K562 (cell line): ENCODE results near the gene SLC27A4. TPM values are rescaled to one million over a fixed set of nuclear protein-coding genes. Genes with fewer than 3 reads are reported as not detected.

Source experiments
- ATAC-seq: fragments of 200-7000 bp; cut with Tn5 transposase; 3 replicates; pipeline ENCODE4 v1.9.1; 2020; ENCODE audit warnings: moderate library complexity
- BruUV-seq: library from RNA; stranded (reverse); fragments of 400-500 nt; replicated peaks from 2 replicates; lab custom pipeline; 2021; lab: Mats Ljungman, UMichigan
- CTCF ChIA-PET: fragments of 300-600 bp; formaldehyde crosslinking; extraction: SDS; loops from one replicate; lab custom pipeline; 2021; ENCODE audit warnings: low intra/inter-chr PET ratio; lab: Yijun Ruan, JAX
- POLR2A ChIA-PET: fragments of 300-600, 350-650 bp; sonication (Branson Sonifier 250); formaldehyde crosslinking; extraction: SDS; loops from one replicate; lab custom pipeline; 2021; ENCODE audit warnings: antibody characterized with exemption, inconsistent platforms; lab: Yijun Ruan, JAX
- DNase-seq, 4 experiments: peaks; one replicate each; pipeline versions ENCODE4 v3.0.0 to v3.0.0-alpha.2; 2011 to 2018; ENCODE audit warnings: low spot score in 3 of 4, mixed read lengths in 3 of 4; ENCODE audit errors: extremely low read depth in 1 of 4
- FAIRE-seq: peaks from 2 replicates; lab custom pipeline; 2011; peaks lifted over from hg19 to GRCh38; lab: Jason Lieb, UNC
- H2AFZ ChIP-seq: 2 replicates; pipeline ENCODE4 v1.6.0; 2011; ENCODE audit warnings: low read depth, low read length, control low read depth, inconsistent platforms
- H3K27ac ChIP-seq: fragments of 200-600 bp; 3 replicates; pipeline ENCODE4 v1.8.0; 2011; ENCODE audit warnings: low read depth, mild to moderate bottlenecking, control low read depth, inconsistent platforms, low read length, moderate library complexity, mixed read lengths; ENCODE audit errors: extremely low read depth
- H3K27me3 ChIP-seq, 2 experiments: fragments of 300-600 bp in 1 of 2; 2 replicates in 1 of 2; 3 replicates in 1 of 2; pipeline versions ENCODE4 v1.6.0 to v1.8.0; 2011; ENCODE audit warnings: inconsistent platforms in 2 of 2, low read length in 2 of 2, mild to moderate bottlenecking in 1 of 2, mixed read lengths in 1 of 2, moderate library complexity in 1 of 2; ENCODE audit not compliant: control insufficient read depth in 2 of 2, insufficient read depth in 2 of 2
- H3K36me3 ChIP-seq: fragments of 300-600 bp; 3 replicates; pipeline ENCODE4 v1.8.0; 2011; ENCODE audit warnings: mild to moderate bottlenecking, low read length, inconsistent platforms; ENCODE audit not compliant: control insufficient read depth, insufficient read depth
- H3K4me1 ChIP-seq, 2 experiments: fragments of 200-600 bp in 1 of 2; replicated peaks in 1 of 2; 2 replicates in 1 of 2; 3 replicates in 1 of 2; pipeline versions ENCODE4 v1.5.1 to v1.8.0; 2011; ENCODE audit warnings: inconsistent platforms in 2 of 2, low read length in 2 of 2, mild to moderate bottlenecking in 1 of 2, mixed read lengths in 1 of 2, moderate library complexity in 1 of 2; ENCODE audit not compliant: control insufficient read depth in 2 of 2, insufficient read depth in 2 of 2
- H3K4me2 ChIP-seq: 2 replicates; pipeline ENCODE4 v1.6.1; 2011; ENCODE audit warnings: low read length, control low read depth, inconsistent platforms, mixed read lengths; ENCODE audit not compliant: insufficient read depth
- H3K4me3 ChIP-seq: fragments of 200-600 bp; sonication (generic), shearing (Covaris generic); 2 replicates; pipeline ENCODE4 v1.5.1; 2016; ENCODE audit warnings: control low read depth, inconsistent platforms
- H3K79me2 ChIP-seq: fragments of 200-600 bp; 3 replicates; pipeline ENCODE4 v1.8.0; 2011; ENCODE audit warnings: low read length, inconsistent platforms; ENCODE audit not compliant: control insufficient read depth, insufficient read depth
- H3K9ac ChIP-seq, 2 experiments: 2 replicates each; pipeline versions ENCODE4 v1.6.0 to v1.6.1; 2011; ENCODE audit warnings: low read depth in 2 of 2, low read length in 2 of 2, control low read depth in 1 of 2, inconsistent platforms in 1 of 2, mild to moderate bottlenecking in 1 of 2, mixed read lengths in 1 of 2; ENCODE audit not compliant: insufficient read depth in 1 of 2
- H3K9me1 ChIP-seq: one replicate; pipeline ENCODE4 v1.6.0; 2011; ENCODE audit warnings: inconsistent platforms, mild to moderate bottlenecking, low read length, moderate library complexity; ENCODE audit not compliant: control insufficient read depth, insufficient read depth
- H3K9me3 ChIP-seq: replicated peaks from 2 replicates; pipeline ENCODE4 v1.5.1; 2011; ENCODE audit warnings: low read depth, low read length, inconsistent platforms; ENCODE audit not compliant: control insufficient read depth, insufficient read depth
- H4K20me1 ChIP-seq: replicated peaks from 2 replicates; pipeline ENCODE4 v1.6.1; 2011; ENCODE audit warnings: low read length, inconsistent platforms, mixed read lengths; ENCODE audit not compliant: control insufficient read depth, insufficient read depth
- CREM ChIP-seq: IDR thresholded peaks from 2 replicates; pipeline ENCODE4 v1.6.1; 2014; ENCODE audit warnings: antibody characterized with exemption, low read depth
- DDX20 ChIP-seq: fragments of 450-650 bp; IDR thresholded peaks from 2 replicates; pipeline ENCODE4 v1.6.1; 2016; ENCODE audit warnings: missing genetic modification characterization, low read depth, mild to moderate bottlenecking, missing compliant biosample characterization, moderate library complexity
- DNMT1 ChIP-seq: fragments of 450-650 bp; IDR thresholded peaks from 2 replicates; pipeline ENCODE4 v1.6.1; 2016; ENCODE audit warnings: antibody characterized with exemption, mild to moderate bottlenecking
- ERF ChIP-seq: fragments of 450-650 bp; formaldehyde crosslinking; IDR thresholded peaks from 2 replicates; pipeline ENCODE4 v1.4.0; 2020; ENCODE audit warnings: mild to moderate bottlenecking, mixed read lengths
- PHF8 ChIP-seq: fragments of 200-600 bp; sonication (generic); IDR thresholded peaks from 2 replicates; pipeline ENCODE4 v1.6.1; 2012; ENCODE audit warnings: mixed run types, mild to moderate bottlenecking, inconsistent platforms, low read length, moderate library complexity, borderline replicate concordance
- POU5F1 ChIP-seq: fragments of 150-350 bp; IDR thresholded peaks from 2 replicates; pipeline ENCODE4 v1.6.1; 2014; ENCODE audit warnings: borderline replicate concordance, low read length, low read depth, mild to moderate bottlenecking; ENCODE audit not compliant: partially characterized antibody
- RBM15 ChIP-seq: fragments of 200-400 bp; formaldehyde crosslinking; IDR thresholded peaks from 2 replicates; pipeline ENCODE4 v1.6.1; 2018; ENCODE audit warnings: mild to moderate bottlenecking, low read length, moderate library complexity; ENCODE audit not compliant: insufficient read depth
- RCOR1 ChIP-seq, 2 experiments: IDR thresholded peaks; 2 replicates each; pipeline ENCODE4 v1.6.1; 2012; ENCODE audit warnings: low read depth in 2 of 2, low read length in 2 of 2, borderline replicate concordance in 1 of 2, improper control_type of control experiment in 1 of 2
- RHOXF2B ChIP-seq: fragments of 250-450 bp; sonication (Bioruptor Pico); conservative IDR thresholded peaks from 2 replicates; pipeline ENCODE4 v1.5.1; 2021
- SNRNP70 ChIP-seq: fragments of 200-400 bp; formaldehyde crosslinking; optimal IDR thresholded peaks from 2 replicates; pipeline ENCODE3; 2017; ENCODE audit warnings: low read depth, low read length
- ZC3H11A ChIP-seq: IDR thresholded peaks from 2 replicates; pipeline ENCODE4 v1.6.1; 2012; ENCODE audit warnings: low read depth, low read length, improper control_type of control experiment
- ZNF695 ChIP-seq: fragments of 450-650 bp; formaldehyde crosslinking; IDR thresholded peaks from 2 replicates; pipeline ENCODE4 v1.4.0; 2020; ENCODE audit warnings: mild to moderate bottlenecking, moderate library complexity
- WGBS: fragments of 100-300 bp; shearing (Covaris generic); methylation state at CpG from one replicate; pipeline ENCODE4 v1.1.6; 2016; ENCODE audit warnings: low coverage, mixed read lengths; ENCODE audit not compliant: insufficient coverage; ENCODE audit errors: missing lambda C conversion rate; 5-methylcytosine and 5-hydroxymethylcytosine counted together
- in situ Hi-C: fragments of 300-500 bp; cut with MboI; formaldehyde crosslinking; loops from 4 replicates; pipeline ENCODE4 v1.15.0; 2018; ENCODE audit warnings: inconsistent platforms, mixed read lengths
- intact Hi-C: fragments of 100-400 bp; cut with micrococcal nuclease; formaldehyde crosslinking; loops from 2 replicates; pipeline ENCODE4 v1.14.2; 2022
- polyA plus RNA-seq, 8 experiments: library from polyadenylated mRNA; depleted of rRNA in 4 of 8; stranded (reverse) in 5 of 8; unstranded in 3 of 8; fragments of >200 nt; fragmentation: Nextera tagmentation in 2 of 8; fragmentation: Illumina TruSeq in 1 of 8; extraction: Ambion mirVana in 2 of 8; extraction: Trizol in 1 of 8; gene quantifications; 2 replicates each; pipeline versions ENCODE4 v1.2.1 to v1.2.3, GENCODE V29; 2011 to 2014; ENCODE audit warnings: inconsistent platforms in 1 of 8, missing spikeins in 1 of 8
- total RNA-seq, 7 experiments: library from RNA; depleted of rRNA in 6 of 7; stranded (reverse); fragments of >200 nt in 6 of 7; fragmentation: Illumina TruSeq in 2 of 7; extraction: Trizol in 2 of 7; gene quantifications; 2 replicates each; pipeline versions ENCODE4 v1.2.1 to v1.2.3, GENCODE V29; 2011 to 2021; ENCODE audit warnings: low replicate concordance in 1 of 7
- TF ChIP-seq, protein P1 (sequence below): sonication (generic); formaldehyde crosslinking; IDR thresholded peaks from 2 replicates; pipeline ENCODE4 v1.8.1; 2023; ENCODE audit warnings: mild to moderate bottlenecking, missing genetic modification reagents
- TF ChIP-seq, protein P2 (sequence below): fragments of 150-350 bp; conservative IDR thresholded peaks from 2 replicates; pipeline ENCODE4 v1.6.1; 2014; ENCODE audit warnings: low read length

Gene SLC27A4
- total and polyA plus RNA-seq, 9 of the 15 experiments (the other 6 are each of a cell fraction or from before 2014, with no cell fraction given) = 0.25 to 35.7 (median 14.0) TPM

DNA sequence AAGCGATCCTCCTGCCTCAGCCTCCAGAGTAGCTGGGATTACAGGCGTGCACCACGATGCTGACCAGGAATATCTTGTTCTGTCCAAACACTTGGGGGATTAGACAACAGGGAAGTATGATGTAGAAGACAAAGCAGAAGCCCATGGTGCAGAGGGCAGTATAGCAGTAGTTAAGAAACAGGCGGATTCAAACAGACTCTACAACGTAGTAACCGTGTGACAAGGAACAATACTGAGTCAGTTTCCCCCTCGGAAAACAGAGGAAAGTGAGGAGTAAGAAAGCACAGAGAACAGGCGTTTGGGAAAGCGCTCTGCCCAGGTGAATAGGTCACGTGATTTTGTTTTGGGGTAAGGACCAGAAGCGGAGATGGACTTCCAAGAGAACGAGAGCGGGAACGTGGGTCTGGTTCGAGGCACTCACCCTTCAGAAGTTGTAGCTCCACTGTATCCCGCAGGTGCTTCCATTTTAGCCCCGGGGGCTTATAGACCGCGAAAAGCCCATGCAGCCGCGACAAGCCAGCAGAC is 18.4 kb upstream of the SLC27A4 start (continued):
- TF ChIP-seq PHF8 (no peak), RHOXF2B (CRISPR knock-in tag) (0 out of 2 replicates have a peak, but pooled peaks have one; percentile 51), DNMT1 (no peak), ZNF695 (CRISPR knock-in tag) (0 out of 2 replicates have a peak, but pooled peaks have one; percentile 73)

DNA sequence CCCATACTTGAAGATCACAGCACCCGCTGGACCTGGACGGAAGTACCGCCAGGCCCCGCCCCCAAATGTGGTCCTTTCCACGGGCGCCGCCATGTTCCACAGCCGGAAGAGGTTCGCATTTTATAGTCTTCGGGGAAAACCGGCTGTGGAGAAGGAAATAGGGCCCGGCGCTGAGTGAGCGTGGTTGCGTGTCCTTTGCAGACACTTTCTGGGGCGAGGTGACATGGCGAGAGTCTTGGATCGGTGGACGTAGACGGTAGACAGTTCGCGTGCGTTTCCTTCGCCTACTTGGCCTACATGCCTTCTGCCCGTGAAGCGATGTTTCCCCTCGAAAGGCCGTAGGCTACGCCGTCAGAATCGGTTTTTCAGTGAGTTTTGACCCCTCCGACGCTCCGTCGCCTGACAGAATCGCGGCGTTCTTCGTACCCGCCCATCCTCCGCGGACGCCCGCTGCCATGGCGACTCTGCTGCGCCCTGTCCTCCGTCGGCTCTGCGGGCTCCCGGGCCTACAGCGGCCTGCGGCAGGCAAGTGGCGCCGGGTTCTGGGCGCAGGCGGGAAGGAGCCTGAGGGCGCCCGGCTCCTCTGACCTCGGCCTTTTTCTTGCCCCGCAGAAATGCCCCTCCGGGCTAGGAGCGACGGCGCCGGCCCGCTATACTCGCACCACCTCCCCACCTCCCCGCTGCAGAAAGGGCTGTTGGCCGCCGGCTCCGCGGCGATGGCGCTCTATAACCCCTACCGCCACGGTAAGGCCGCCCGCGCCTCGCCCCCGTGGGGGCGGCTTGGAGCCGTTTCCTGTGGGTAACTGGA is 17.7 kb upstream of the SLC27A4 start, which contains the start of the genes COQ4 and TRUB2:
Gene COQ4, plus strand, starts transcription at position 436 of the 808 bp plus-strand sequence. Its CDS starts 20 bp downstream, at position 456.
Gene TRUB2, minus strand, starts transcription at position 44 of the 808 bp plus-strand sequence. Its CDS starts 39 bp downstream, at position 5.
- Histone ChIP-seq H3K4me3 (peak within 1 kb of the TSS; percentile 67), H2AFZ (peak within 1 kb of the TSS; percentile 99), H3K79me2 (peaks cover 49% of the 10 kb centered on the region), H4K20me1 (no peaks in the 10 kb centered on the region), H3K9me3 (no peaks in the 10 kb centered on the region), H3K4me1 (peaks cover 8 to 19% of the 10 kb centered on the region in 2 experiments), H3K9ac (peak within 1 kb of the TSS; percentile 92 to 93), H3K27ac (peak within 1 kb of the TSS; percentile 94), H3K36me3 (peaks cover 66% of the 10 kb centered on the region), H3K27me3 (no peaks in the 10 kb centered on the region), H3K4me2 (peak within 1 kb of the TSS; percentile 97), H3K9me1 (no peaks in the 10 kb centered on the region)
- CTCF ChIA-PET = interaction anchor here (0.6 kb wide), 1 partner anchor 293 kb away, joined by 3 read pairs; no protein-coding TSS in a partner anchor
- POLR2A ChIA-PET = interaction anchor here (0.6 to 3.7 kb wide), 6 partner anchors 12 to 1360 kb away, joined by 3 to 51 read pairs (median 7); no protein-coding TSS in a partner anchor
- in situ Hi-C loops (loop anchor here (5.0 to 10.0 kb wide), 2 partner anchors 1350 to 1562 kb away; no protein-coding TSS in a partner anchor), intact Hi-C loops (loop anchor here (1.0 kb wide), 3 partner anchors 16 to 46 kb away; partner anchors contain the start of genes GOLGA2 and SWI5)
- under 1% methylated on average over 83 of the region's 83 CpGs for WGBS
- ATAC-seq = peak; percentile 95
- peak; percentile 98 to 100 (median 100) for DNase-seq
- FAIRE-seq = peak; percentile 88
- TSS peak; percentile 73 for BruUV-seq
- TF ChIP-seq POU5F1 = peak; percentile 97
- TF ChIP-seq CREM = no peak
- 0 out of 2 replicates have a peak, but pooled peaks have one; percentile 68 for TF ChIP-seq RBM15
- TF ChIP-seq ZC3H11A = peak; percentile 98
- TF ChIP-seq, protein P1, sequence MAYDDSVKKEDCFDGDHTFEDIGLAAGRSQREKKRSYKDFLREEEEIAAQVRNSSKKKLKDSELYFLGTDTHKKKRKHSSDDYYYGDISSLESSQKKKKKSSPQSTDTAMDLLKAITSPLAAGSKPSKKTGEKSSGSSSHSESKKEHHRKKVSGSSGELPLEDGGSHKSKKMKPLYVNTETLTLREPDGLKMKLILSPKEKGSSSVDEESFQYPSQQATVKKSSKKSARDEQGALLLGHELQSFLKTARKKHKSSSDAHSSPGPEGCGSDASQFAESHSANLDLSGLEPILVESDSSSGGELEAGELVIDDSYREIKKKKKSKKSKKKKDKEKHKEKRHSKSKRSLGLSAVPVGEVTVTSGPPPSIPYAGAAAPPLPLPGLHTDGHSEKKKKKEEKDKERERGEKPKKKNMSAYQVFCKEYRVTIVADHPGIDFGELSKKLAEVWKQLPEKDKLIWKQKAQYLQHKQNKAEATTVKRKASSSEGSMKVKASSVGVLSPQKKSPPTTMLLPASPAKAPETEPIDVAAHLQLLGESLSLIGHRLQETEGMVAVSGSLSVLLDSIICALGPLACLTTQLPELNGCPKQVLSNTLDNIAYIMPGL = peak; percentile 68
- TF ChIP-seq ERF (CRISPR knock-in tag) = peak; percentile 52
- TF ChIP-seq SNRNP70 = no peak
- TF ChIP-seq, protein P2, sequence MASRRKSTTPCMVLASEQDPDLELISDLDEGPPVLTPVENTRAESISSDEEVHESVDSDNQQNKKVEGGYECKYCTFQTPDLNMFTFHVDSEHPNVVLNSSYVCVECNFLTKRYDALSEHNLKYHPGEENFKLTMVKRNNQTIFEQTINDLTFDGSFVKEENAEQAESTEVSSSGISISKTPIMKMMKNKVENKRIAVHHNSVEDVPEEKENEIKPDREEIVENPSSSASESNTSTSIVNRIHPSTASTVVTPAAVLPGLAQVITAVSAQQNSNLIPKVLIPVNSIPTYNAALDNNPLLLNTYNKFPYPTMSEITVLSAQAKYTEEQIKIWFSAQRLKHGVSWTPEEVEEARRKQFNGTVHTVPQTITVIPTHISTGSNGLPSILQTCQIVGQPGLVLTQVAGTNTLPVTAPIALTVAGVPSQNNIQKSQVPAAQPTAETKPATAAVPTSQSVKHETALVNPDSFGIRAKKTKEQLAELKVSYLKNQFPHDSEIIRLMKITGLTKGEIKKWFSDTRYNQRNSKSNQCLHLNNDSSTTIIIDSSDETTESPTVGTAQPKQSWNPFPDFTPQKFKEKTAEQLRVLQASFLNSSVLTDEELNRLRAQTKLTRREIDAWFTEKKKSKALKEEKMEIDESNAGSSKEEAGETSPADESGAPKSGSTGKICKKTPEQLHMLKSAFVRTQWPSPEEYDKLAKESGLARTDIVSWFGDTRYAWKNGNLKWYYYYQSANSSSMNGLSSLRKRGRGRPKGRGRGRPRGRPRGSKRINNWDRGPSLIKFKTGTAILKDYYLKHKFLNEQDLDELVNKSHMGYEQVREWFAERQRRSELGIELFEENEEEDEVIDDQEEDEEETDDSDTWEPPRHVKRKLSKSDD = peak; percentile 62
- TF ChIP-seq DDX20 (tag) = no peak
- TF ChIP-seq RCOR1 (IDR thresholded peaks at IDR 0.05; ENCODE audit: borderline replicate concordance in 1 of 2, low read depth in 2 of 2, low read length in 2 of 2) = peak; percentile 36 to 60; a peak in 2 of 4 replicates
